Measurements from ENCODE around the gene GUCY2C.

The GUCY2C gene

DNA sequence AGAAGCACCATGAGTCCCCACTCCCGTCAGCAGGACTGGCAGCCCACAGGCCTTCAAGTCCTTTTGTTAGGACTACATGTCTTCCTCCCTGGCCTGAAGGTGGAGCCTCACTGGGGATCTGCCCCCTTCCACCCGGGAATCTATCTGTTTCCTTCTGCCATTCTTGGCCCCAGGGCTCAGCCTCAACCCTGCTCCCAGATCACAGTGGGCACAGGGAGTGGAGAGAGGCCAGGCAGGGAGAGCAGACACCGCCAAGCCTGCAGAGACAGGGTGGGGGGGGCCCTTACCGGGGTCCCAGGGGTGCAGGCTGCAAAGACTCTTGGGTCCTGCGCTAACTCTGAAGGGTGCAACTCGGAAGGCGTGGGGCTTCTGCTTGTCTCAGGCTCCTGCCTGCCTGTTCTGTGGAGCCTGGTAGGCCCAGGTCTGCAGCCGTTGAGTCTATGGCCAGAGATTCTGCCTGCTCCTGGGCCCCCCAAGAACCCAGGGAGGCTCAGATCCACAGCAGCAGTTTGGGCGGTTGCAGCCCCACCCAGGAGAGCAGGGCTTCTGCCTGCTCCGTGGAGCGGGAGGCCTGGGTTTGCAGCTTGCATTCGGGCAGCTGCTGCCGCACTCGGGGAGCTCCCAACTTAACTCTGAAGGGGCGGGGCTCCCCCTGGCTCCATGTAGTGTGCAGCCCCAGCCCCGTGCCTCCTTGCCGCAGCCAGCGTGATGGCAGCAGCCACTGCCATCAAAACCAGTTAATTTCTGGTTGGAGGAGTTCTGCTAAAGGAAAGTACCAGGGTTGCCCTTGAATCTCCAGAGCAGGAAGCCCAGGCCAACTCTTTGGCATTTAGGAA is 107.0 kb downstream of the GUCY2C start:
- Histone ChIP-seq H3K79me2 (no peaks in the 10 kb centered on the region), H3K4me2 (ENCODE audit: low read length) (no peak overlapping the region), H3K4me1 (no peaks in the 10 kb centered on the region), H2AFZ (no peak overlapping the region), H3K27me3 (ENCODE audit: control insufficient read depth, insufficient read depth, low read length) (no peaks in the 10 kb centered on the region), H3K9me3 (ENCODE audit: control insufficient read depth, low read length) (no peaks in the 10 kb centered on the region), H3K36me3 (ENCODE audit: control insufficient read depth, insufficient read depth, low read length) (no peaks in the 10 kb centered on the region), H3K9ac (no peak overlapping the region), H3K4me3 (ENCODE audit: low read depth, low read length) (no peak overlapping the region), H3K27ac (no peak overlapping the region)
- TF ChIP-seq, protein P1, sequence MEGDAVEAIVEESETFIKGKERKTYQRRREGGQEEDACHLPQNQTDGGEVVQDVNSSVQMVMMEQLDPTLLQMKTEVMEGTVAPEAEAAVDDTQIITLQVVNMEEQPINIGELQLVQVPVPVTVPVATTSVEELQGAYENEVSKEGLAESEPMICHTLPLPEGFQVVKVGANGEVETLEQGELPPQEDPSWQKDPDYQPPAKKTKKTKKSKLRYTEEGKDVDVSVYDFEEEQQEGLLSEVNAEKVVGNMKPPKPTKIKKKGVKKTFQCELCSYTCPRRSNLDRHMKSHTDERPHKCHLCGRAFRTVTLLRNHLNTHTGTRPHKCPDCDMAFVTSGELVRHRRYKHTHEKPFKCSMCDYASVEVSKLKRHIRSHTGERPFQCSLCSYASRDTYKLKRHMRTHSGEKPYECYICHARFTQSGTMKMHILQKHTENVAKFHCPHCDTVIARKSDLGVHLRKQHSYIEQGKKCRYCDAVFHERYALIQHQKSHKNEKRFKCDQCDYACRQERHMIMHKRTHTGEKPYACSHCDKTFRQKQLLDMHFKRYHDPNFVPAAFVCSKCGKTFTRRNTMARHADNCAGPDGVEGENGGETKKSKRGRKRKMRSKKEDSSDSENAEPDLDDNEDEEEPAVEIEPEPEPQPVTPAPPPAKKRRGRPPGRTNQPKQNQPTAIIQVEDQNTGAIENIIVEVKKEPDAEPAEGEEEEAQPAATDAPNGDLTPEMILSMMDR (IDR thresholded peaks at IDR 0.05): no peak

DNA sequence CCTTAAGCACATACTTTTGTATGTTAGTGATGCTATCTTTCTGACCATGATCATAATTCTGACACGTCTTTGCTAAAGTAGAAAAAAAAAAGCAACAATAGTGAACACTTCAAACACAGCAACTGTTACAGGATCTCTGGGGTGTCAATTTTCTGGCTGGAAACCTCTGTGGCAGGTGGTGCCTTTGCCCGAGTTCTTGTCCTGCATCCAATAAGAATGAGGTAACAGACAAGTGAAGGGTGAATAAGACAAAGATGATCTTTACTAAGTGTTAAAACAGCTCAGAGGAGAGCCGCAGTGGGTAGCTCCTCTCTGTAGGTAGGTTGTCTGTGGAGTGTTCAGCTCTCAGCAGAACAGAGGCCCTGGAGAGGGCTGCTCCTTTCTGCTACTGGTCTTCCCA is 107.8 kb downstream of the GUCY2C start:
- Histone ChIP-seq H3K4me1 (no peaks in the 10 kb centered on the region), H3K4me3 (ENCODE audit: low read depth, low read length) (no peak overlapping the region), H3K9me3 (ENCODE audit: control insufficient read depth, low read length) (no peaks in the 10 kb centered on the region), H3K9ac (no peak overlapping the region), H3K27me3 (ENCODE audit: control insufficient read depth, insufficient read depth, low read length) (no peaks in the 10 kb centered on the region), H3K79me2 (no peaks in the 10 kb centered on the region), H3K36me3 (ENCODE audit: control insufficient read depth, insufficient read depth, low read length) (no peaks in the 10 kb centered on the region), H3K4me2 (ENCODE audit: low read length) (no peak overlapping the region), H2AFZ (no peak overlapping the region), H3K27ac (no peak overlapping the region)
- TF ChIP-seq, protein P1 (IDR thresholded peaks at IDR 0.05): no peak

DNA sequence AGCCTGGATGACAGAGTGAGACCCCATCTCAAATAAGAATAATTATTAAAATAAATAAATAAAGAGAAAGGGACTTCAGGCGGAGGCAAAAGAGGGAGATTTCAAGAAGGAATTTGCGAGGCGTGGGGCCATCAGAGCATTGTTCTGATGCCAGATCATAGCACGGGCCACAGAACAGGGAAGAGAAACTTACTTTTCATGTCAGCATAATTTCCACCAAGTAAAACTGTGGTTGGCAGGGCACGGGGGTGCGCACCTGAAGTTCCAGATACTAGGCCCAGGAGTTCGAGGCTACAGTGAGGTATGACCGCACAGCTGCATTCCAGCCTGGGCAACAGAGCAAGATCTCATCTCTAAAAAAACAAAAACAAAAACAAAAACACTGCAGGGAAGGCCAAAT is 117.8 kb downstream of the GUCY2C start:
- H3K4me2 ChIP-seq (ENCODE audit: low read length): no peak overlapping the region
- no peak overlapping the region for H3K9ac ChIP-seq
- no peaks in the 10 kb centered on the region for H3K27me3 ChIP-seq (ENCODE audit: control insufficient read depth, insufficient read depth, low read length)
- no peaks in the 10 kb centered on the region for H3K4me1 ChIP-seq
- H3K36me3 ChIP-seq (ENCODE audit: control insufficient read depth, insufficient read depth, low read length): no peaks in the 10 kb centered on the region
- H3K79me2 ChIP-seq: no peaks in the 10 kb centered on the region
- H2AFZ ChIP-seq: no peak overlapping the region
- TF ChIP-seq, protein P1 (IDR thresholded peaks at IDR 0.05): no peak
- H3K9me3 ChIP-seq (ENCODE audit: control insufficient read depth, low read length): no peaks in the 10 kb centered on the region
- no peak overlapping the region for H3K4me3 ChIP-seq (ENCODE audit: low read depth, low read length)
- no peak overlapping the region for H3K27ac ChIP-seq

DNA sequence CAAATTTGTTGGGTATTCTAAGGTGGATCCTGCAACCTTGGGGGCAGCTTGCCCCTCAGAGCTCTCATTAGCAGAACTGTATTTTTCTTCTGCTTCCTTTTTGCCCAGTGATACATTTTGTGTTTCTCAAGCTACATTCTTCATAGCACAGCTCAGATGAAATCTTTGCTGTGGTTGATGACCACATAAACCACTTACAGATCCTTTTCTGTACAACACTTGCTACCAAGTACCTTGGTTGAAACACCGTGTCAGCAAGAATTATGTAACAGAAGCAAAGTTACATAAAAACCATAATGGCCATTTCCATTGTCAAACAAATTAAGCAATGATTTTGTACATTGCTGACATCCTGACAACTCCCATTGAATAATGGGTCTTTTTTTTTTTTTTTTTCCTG is 119.1 kb downstream of the GUCY2C start:
- Histone ChIP-seq H3K4me1 (no peaks in the 10 kb centered on the region), H3K27me3 (ENCODE audit: control insufficient read depth, insufficient read depth, low read length) (no peaks in the 10 kb centered on the region), H2AFZ (no peak overlapping the region), H3K9me3 (ENCODE audit: control insufficient read depth, low read length) (no peaks in the 10 kb centered on the region), H3K9ac (no peak overlapping the region), H3K27ac (no peak overlapping the region), H3K4me3 (ENCODE audit: low read depth, low read length) (no peak overlapping the region), H3K4me2 (ENCODE audit: low read length) (no peak overlapping the region), H3K36me3 (ENCODE audit: control insufficient read depth, insufficient read depth, low read length) (no peaks in the 10 kb centered on the region), H3K79me2 (no peaks in the 10 kb centered on the region)
- TF ChIP-seq, protein P1 (IDR thresholded peaks at IDR 0.05): no peak

DNA sequence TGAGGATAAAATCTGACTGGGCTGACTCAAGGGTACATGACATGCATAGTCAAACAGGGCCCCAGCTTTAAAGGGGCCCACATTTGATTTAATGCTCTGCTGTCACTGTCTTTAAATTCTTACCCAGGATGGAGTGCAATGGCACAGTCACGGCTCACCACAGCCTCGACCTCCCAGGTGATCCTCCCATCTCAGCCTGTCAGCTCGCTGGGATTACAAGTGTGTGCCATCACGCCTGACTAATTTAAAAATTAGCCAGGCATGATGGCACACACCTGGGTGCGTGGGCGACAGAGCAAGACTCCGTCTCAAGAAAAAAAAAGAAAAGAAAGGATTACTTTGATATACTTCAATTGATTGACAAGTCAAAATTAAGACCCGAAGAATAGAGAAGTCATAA is 119.5 kb downstream of the GUCY2C start:
- H3K4me2 ChIP-seq (ENCODE audit: low read length): no peak overlapping the region
- no peak overlapping the region for H2AFZ ChIP-seq
- H3K36me3 ChIP-seq (ENCODE audit: control insufficient read depth, insufficient read depth, low read length): no peaks in the 10 kb centered on the region
- H3K79me2 ChIP-seq: no peaks in the 10 kb centered on the region
- H3K27ac ChIP-seq: no peak overlapping the region
- TF ChIP-seq, protein P1 (IDR thresholded peaks at IDR 0.05): no peak
- H3K4me3 ChIP-seq (ENCODE audit: low read depth, low read length): no peak overlapping the region
- H3K27me3 ChIP-seq (ENCODE audit: control insufficient read depth, insufficient read depth, low read length): no peaks in the 10 kb centered on the region
- no peaks in the 10 kb centered on the region for H3K9me3 ChIP-seq (ENCODE audit: control insufficient read depth, low read length)
- H3K9ac ChIP-seq: no peak overlapping the region
- no peaks in the 10 kb centered on the region for H3K4me1 ChIP-seq
